Measurements from ENCODE around the gene FAM181B. TPM values are rescaled to one million over a fixed set of nuclear protein-coding genes. Genes with fewer than 3 reads are reported as not detected.

Gene FAM181B
- total RNA-seq, 1 donor from 2014 or later = not detected

DNA sequence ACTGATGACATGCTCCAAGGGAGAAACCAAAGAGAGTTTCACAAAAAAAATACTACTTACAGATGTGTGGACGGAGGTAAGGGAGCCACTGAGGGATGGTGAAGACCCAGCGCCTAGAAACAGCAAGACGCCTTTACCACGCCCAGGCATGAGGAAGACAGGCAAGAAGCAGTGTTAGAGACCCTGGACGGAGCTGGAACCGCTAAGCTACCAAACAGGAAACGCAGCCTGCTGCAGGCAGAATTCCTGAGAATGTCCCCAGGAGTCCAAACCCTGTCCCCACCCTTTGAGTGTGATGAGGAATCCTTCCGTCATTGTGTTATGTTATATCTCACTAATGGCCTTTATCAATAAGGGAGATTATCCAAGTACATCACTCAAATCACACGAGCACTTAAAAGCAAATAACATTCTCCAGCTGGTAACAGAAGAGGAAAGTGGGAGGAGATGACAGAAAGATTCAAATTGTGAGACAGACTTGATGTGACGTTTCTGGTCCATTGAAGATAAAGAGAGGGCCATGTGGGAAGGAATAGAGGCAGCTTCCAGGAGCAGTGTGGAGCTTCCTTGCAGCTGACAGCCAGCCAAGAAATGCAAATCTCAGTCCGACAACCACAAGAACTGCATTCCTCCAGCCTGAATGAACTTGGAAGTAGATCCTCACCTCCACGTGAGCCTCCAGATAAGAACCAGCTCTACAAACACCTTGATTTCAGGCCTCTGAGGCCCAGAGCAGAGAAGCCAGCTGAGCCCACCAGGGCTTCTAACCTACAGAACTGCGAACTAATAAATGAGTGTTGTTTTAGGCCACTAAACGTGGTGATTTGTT, 19.1 kb downstream of the FAM181B start:
- H3K36me3 ChIP-seq = no peaks in the 10 kb centered on the region
- no peak overlapping the region for H3K27ac ChIP-seq
- peaks cover 0 to 8% of the 10 kb centered on the region in 2 donors for H3K4me1 ChIP-seq
- intact Hi-C loops (cut with DNase I) = no loop called here
- no peaks in the 10 kb centered on the region for H3K9me3 ChIP-seq
- TF ChIP-seq, protein P1, sequence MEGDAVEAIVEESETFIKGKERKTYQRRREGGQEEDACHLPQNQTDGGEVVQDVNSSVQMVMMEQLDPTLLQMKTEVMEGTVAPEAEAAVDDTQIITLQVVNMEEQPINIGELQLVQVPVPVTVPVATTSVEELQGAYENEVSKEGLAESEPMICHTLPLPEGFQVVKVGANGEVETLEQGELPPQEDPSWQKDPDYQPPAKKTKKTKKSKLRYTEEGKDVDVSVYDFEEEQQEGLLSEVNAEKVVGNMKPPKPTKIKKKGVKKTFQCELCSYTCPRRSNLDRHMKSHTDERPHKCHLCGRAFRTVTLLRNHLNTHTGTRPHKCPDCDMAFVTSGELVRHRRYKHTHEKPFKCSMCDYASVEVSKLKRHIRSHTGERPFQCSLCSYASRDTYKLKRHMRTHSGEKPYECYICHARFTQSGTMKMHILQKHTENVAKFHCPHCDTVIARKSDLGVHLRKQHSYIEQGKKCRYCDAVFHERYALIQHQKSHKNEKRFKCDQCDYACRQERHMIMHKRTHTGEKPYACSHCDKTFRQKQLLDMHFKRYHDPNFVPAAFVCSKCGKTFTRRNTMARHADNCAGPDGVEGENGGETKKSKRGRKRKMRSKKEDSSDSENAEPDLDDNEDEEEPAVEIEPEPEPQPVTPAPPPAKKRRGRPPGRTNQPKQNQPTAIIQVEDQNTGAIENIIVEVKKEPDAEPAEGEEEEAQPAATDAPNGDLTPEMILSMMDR (IDR thresholded peaks at IDR 0.05) = no peak
- DNase-seq (ENCODE audit: low spot score in 2 of 2) = no peak
- no peak overlapping the region for H3K4me3 ChIP-seq
- no peaks in the 10 kb centered on the region for H3K27me3 ChIP-seq

- Histone ChIP-seq H3K36me3 (no peaks in the 10 kb centered on the region), H3K4me3 (no peak overlapping the region), H3K4me1 (no peaks in the 10 kb centered on the region), H3K9me3 (no peaks in the 10 kb centered on the region), H3K27ac (no peak overlapping the region), H3K27me3 (no peaks in the 10 kb centered on the region)
- intact Hi-C loops (cut with DNase I) = no loop called here
- TF ChIP-seq, protein P1 (IDR thresholded peaks at IDR 0.05) = no peak
- DNase-seq (ENCODE audit: low spot score in 2 of 2) = no peak
Measured at GRCh38 chr11:82711648-82712047, 22.0 kb downstream of the FAM181B start.

GRCh38 chr11:82703796-82704195, 29.9 kb downstream of the FAM181B start:
- intact Hi-C loops (cut with DNase I) = no loop called here
- H3K9me3 ChIP-seq = no peaks in the 10 kb centered on the region
- no peak for DNase-seq (ENCODE audit: low spot score in 2 of 2)
- H3K4me1 ChIP-seq = no peaks in the 10 kb centered on the region
- H3K27ac ChIP-seq = no peak overlapping the region
- H3K36me3 ChIP-seq = no peaks in the 10 kb centered on the region
- TF ChIP-seq, protein P1 (IDR thresholded peaks at IDR 0.05) = no peak
- H3K4me3 ChIP-seq = no peak overlapping the region
- H3K27me3 ChIP-seq = no peaks in the 10 kb centered on the region

DNA sequence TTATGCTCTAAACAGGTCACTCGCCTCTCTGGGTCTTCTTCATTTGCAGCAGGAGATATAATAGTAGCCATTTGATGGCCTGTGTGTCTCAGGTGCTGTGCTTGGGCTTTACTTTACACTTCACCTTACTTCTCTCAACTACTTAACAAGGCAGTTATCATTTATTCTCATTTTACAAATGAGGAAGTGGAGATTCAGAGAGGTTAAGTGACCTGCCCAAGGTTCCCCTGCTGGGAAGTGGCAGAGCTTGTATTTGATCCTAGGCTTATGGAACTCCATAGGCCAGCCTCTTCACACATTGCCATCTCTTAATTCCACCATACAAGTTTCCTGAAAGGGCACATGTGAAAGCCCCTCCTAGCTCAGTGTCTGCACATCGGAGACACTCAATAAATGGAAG, 30.4 kb downstream of the FAM181B start:
- TF ChIP-seq, protein P1 (IDR thresholded peaks at IDR 0.05) = no peak
- no peaks in the 10 kb centered on the region for H3K27me3 ChIP-seq
- DNase-seq (ENCODE audit: low spot score in 2 of 2) = no peak
- H3K4me1 ChIP-seq = no peaks in the 10 kb centered on the region
- H3K9me3 ChIP-seq = no peaks in the 10 kb centered on the region
- H3K36me3 ChIP-seq = no peaks in the 10 kb centered on the region
- intact Hi-C loops (cut with DNase I) = no loop called here
- H3K4me3 ChIP-seq = no peak overlapping the region
- no peak overlapping the region for H3K27ac ChIP-seq

- Histone ChIP-seq H3K27ac (no peak overlapping the region), H3K27me3 (no peaks in the 10 kb centered on the region), H3K36me3 (no peaks in the 10 kb centered on the region), H3K4me1 (no peaks in the 10 kb centered on the region), H3K9me3 (no peaks in the 10 kb centered on the region), H3K4me3 (no peak overlapping the region)
- TF ChIP-seq, protein P1 (IDR thresholded peaks at IDR 0.05) = peak in 2 of 3 experiments; percentile 45 to 49
- intact Hi-C loops (cut with DNase I) = no loop called here
- no peak for DNase-seq (ENCODE audit: low spot score in 2 of 2)
Measured at GRCh38 chr11:82701847-82702520, 31.7 kb downstream of the FAM181B start.

Data from ascending aorta (tissue), 2 donors.